ENCODE measurements around the gene RASA3.

The RASA3 gene

GRCh38 chr13:113981194-113981605 lies 151.2 kb downstream of the RASA3 start:
- DNase-seq = peak in 3 of 42 donors; percentile 5 to 43 (median 6)
- intact Hi-C loops (cut with DNase I) = no loop called here

GRCh38 chr13:113980489-113981064 lies 151.8 kb downstream of the RASA3 start:
- intact Hi-C loops (cut with DNase I) = no loop called here
- DNase-seq = peak in 2 of 42 donors; percentile 1 to 5

DNA sequence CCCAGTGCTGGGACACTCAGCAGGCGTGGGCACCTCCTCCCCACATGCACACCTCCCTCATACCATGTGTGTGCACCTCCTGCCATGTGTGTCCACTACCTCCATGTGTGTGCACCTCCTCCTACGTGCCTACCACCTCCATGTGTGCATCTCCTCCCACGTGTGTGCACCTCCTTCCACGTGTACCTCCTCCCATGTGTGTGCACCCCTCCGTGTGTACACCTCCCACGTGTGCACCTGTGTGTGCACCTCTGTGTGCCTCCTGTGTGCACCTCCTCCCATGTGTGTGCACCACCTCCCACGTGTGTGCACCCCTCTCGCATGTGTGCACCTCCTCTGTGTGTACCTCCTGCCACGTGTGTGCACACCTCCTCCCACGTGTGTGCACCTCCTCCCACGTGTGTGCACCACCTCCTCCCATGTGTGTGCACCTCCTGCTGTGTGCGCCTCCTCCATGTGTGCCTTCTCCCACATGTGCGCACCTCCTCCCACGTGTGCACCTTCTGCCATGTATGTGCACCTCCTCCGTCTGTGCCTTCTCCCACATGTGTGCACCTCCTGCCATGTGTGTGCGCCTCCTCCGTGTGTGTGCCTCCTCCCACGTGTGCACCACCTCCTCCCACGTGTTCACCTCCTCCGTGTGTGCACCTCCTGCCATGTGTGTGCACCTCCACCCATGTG lies 152.5 kb downstream of the RASA3 start:
- peak in 1 of 42 donors; percentile 3 for DNase-seq
- intact Hi-C loops (cut with DNase I) = no loop called here

DNA sequence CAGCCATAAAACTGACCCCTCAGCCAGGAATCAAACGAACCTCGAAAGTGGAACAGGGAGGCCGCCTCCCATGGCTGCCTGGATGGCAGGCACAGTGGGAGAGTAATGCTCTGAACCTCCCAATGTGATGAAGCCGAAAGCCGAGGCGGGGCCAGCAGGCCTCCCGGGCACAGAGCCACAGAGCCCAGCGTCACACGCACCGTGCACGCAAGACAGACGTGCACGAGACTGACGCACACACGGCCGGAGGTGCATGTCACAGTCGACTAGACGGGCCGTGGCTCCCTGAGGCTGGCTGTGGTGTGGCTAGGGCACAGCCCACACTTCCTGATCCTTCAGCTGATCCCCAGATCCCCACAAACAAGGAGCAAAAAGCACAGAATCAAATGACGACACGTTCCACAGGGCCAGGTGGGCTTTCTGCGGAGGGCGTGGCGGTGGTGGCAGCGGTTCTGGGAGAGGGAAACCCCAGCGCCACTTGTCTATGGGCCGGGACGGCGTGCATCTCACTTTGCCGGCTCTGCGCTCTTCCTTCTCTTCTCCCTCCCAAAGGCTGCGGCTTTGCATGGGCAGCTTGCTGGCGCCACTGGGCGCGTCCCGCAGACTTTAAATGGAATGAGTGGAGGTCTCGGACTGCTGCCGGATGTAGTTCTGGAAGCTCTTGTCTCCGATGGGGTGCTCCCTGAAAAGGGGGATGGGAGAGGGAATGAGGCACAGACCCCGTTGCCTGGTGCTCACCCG lies 153.5 kb downstream of the RASA3 start:
- intact Hi-C loops (cut with DNase I) = no loop called here
- peak in 1 of 42 donors; percentile 3 for DNase-seq

DNA sequence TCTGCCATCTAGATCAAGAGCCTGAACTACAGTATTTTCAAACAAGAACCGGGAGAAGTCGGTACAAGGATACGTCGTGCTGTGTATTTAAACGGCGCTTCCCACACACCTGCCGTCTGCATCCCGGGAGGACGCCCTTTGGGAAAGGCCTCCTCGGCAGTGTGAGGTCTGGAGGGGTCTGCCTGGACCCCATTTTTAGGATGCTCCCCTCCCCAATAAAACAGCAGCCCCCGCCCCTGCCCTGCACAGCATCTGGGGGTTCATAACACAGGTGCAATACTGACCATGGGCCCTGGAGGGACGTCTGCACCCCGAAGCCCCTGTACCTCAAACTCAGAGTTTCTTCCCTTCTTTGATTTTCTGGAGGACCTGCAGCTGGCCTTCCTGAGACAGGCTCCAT lies 154.4 kb downstream of the RASA3 start:
- intact Hi-C loops (cut with DNase I) = no loop called here
- DNase-seq = no peak

- DNase-seq = peak in 1 of 42 donors; percentile 2
- intact Hi-C loops (cut with DNase I) = no loop called here
These were observed 155.4 kb downstream of the RASA3 start for GRCh38 chr13:113976711-113977684.

DNA sequence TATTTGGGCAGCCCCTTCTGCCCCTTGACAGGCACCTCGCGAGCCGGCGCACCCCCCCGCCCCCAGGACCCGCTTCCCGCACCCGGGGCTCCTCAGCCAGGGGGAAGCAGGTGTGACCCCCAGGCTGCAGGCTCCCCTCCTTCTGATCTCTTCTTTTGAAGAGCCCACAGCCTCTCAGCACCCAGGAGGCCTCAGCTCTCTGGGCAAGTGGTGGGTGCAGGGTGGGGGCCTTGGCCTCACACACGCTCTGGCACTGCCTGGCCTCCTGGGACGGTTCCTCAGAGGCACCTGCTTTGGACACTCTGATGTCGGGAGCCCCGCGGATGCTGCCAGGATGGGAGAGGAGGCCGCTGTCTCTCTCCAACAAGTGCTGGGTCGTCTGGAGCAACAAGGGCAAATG lies 157.0 kb downstream of the RASA3 start:
- peak in 2 of 42 donors; percentile 2 to 31 for DNase-seq
- intact Hi-C loops (cut with DNase I) = no loop called here

GRCh38 chr13:113974304-113975281 lies 157.8 kb downstream of the RASA3 start:
- DNase-seq = peak in 3 of 42 donors; percentile 2 to 41 (median 6)
- intact Hi-C loops (cut with DNase I) = no loop called here

DNA sequence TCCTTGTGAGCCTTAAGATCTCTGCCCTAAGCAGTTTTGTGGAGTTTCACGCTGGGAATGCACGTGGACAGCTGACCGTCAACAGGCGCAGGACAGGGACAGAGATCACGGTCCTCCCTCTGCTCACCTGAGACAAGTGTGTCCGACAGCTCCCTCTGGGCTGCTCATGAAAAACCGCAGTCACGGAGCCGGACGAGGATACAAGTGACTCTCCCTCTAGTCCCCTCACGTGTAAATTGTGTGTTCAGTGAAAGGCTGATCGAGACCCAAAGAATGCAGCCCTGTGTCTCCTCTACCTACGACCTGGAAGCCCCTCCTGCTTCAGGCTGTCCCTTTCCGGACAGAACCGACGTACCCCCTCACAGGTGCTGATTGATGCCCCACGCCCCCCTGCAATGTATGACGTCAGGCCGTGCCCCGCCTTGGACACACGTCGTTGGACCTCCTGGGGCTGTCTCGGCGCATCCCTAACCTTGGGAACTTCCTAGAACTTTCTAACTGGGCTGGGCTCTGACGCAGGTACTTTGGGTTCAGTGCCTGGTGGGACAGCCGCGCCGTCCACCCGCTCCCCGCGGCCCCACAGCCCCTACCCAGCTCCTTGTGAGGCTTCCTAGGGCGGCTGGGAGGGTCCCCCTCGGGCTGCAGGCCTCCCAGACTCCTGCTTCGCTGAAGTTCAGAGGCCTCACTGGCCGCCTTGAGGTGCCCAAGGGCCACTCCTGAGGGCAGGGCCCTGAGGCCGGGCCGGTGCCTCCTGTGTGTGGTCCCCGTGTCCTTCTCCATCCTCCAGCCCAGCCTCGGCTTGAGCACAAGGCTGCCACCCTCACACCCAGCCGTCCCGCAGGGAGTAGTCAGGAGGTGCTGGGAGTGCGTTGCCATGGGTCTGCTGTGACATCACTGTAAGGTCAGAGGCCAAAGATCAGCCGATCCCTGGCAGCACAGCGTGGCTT lies 158.9 kb downstream of the RASA3 start, which contains the start of gene C13orf46:
Gene C13orf46, minus strand, starts transcription at position 859 of the 947 bp plus-strand sequence. Its CDS starts 79 bp downstream, at position 780.
- peak in 3 of 42 donors; percentile 5 to 34 (median 19) for DNase-seq
- intact Hi-C loops (cut with DNase I) = no loop called here

DNA sequence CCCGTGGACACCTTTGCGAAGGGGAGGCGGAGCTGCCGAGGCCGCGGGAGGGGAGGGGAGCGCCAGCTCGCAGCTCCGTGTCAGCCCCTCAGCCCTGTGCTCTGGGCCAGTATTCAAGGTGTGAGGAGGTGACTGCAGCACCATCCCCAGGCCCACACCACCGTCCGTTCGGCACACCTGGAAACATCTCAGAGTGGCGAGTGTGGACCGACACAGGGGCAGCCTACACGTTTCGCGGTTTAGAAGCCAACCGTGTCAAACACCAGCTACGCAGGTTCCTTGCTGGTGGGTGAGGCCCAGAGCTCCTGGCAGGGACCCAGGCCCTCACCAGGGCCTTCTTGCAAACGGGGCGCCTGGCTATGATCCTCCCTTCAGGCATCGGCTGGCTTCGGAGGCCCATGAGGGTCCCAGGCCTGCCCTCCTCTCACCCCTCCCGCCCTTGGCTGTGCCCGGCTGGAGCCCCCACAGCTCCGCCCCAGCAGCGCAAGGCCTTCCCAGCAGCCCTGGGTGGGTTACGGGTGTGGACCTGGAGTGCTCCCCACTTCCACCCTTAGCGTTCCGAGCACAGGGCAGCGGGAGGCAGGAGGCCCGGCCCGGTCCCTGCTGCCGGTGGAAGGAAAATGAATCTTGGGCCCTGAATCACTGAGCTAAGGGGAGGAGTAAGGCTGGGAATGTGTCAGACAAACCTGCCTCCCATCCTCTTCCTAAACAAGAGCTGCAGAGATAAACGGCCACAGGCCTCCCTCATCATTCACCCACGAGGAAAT lies 159.8 kb downstream of the RASA3 start:
- DNase-seq = peak in 3 of 42 donors; percentile 3 to 38 (median 22)
- intact Hi-C loops (cut with DNase I) = no loop called here

GRCh38 chr13:113971471-113972231 lies 160.8 kb downstream of the RASA3 start:
- intact Hi-C loops (cut with DNase I) = no loop called here
- DNase-seq = peak in 3 of 42 donors; percentile 2 to 41 (median 5)

GRCh38 chr13:113970810-113971470 lies 161.5 kb downstream of the RASA3 start:
- peak in 3 of 42 donors; percentile 2 to 25 (median 7) for DNase-seq
- intact Hi-C loops (cut with DNase I) = no loop called here

- intact Hi-C loops (cut with DNase I) = no loop called here
- peak in 3 of 42 donors; percentile 1 to 32 (median 7) for DNase-seq
These were observed 162.3 kb downstream of the RASA3 start for GRCh38 chr13:113969973-113970611.

Measured in head of caudate nucleus (tissue), 42 donors.